Erythroblast (primary cell): ENCODE results near the gene RALGPS2.

Source experiments
- GATA1 ChIP-seq: IDR thresholded peaks from 2 replicates; pipeline ENCODE4 v1.6.1; 2011; ENCODE audit warnings: low read depth, mild to moderate bottlenecking, control low read depth, low read length, moderate library complexity
- POLR2A ChIP-seq: IDR thresholded peaks from 2 replicates; pipeline ENCODE4 v1.6.1; 2011; ENCODE audit warnings: mild to moderate bottlenecking, low read length

- TF ChIP-seq POLR2A (no peak), GATA1 (no peak)
Measured at GRCh38 chr1:178958491-178958890, 233.4 kb downstream of the RALGPS2 start.
